H9 (cell line): ENCODE measurements around the gene PLPPR4. TPM values are rescaled to one million over a fixed set of nuclear protein-coding genes. Genes with fewer than 3 reads are reported as not detected.
A peak's percentile ranks its signal among the peaks of the same experiment; 100 is the strongest.

ENCODE experiments used
- DNase-seq: peaks from one replicate; pipeline ENCODE4 v3.0.0-alpha.2; 2017
- H2AFZ ChIP-seq: one replicate; pipeline ENCODE4 v1.6.1; 2013; ENCODE audit warnings: mild to moderate bottlenecking, low read length, control low read depth, moderate library complexity
- H2AK5ac ChIP-seq: 2 replicates; pipeline ENCODE4 v1.6.1; 2013; ENCODE audit warnings: low read length, control low read depth, mixed read lengths; ENCODE audit not compliant: insufficient read length
- H2BK120ac ChIP-seq: one replicate; pipeline ENCODE4 v1.6.1; 2013; ENCODE audit warnings: low read depth, mild to moderate bottlenecking, low read length, control low read depth, inconsistent platforms; ENCODE audit not compliant: poor library complexity, severe bottlenecking
- H2BK12ac ChIP-seq: 2 replicates; pipeline ENCODE4 v1.6.1; 2013; ENCODE audit warnings: low read length, control low read depth, mixed read lengths, low read depth; ENCODE audit not compliant: insufficient read length
- H2BK15ac ChIP-seq: 2 replicates; pipeline ENCODE4 v1.6.1; 2013; ENCODE audit warnings: low read depth, low read length, control low read depth
- H2BK20ac ChIP-seq: one replicate; pipeline ENCODE4 v1.6.1; 2013; ENCODE audit warnings: low read depth, mild to moderate bottlenecking, low read length, control low read depth, inconsistent platforms; ENCODE audit not compliant: poor library complexity, severe bottlenecking
- H2BK5ac ChIP-seq: 2 replicates; pipeline ENCODE4 v1.6.1; 2013; ENCODE audit warnings: low read length, control low read depth, mixed read lengths; ENCODE audit not compliant: insufficient read length
- H3K14ac ChIP-seq: 2 replicates; pipeline ENCODE4 v1.6.1; 2013; ENCODE audit warnings: low read length, control low read depth; ENCODE audit not compliant: insufficient read depth
- H3K18ac ChIP-seq: 2 replicates; pipeline ENCODE4 v1.6.1; 2013; ENCODE audit warnings: low read depth, mild to moderate bottlenecking, mixed read lengths, low read length, control low read depth; ENCODE audit not compliant: insufficient read length
- H3K23ac ChIP-seq: 2 replicates; pipeline ENCODE4 v1.6.1; 2013; ENCODE audit warnings: low read length, control low read depth, mixed read lengths, low read depth; ENCODE audit not compliant: insufficient read length
- H3K23me2 ChIP-seq: 2 replicates; pipeline ENCODE4 v1.6.1; 2013; ENCODE audit warnings: low read depth, mild to moderate bottlenecking, mixed read lengths, low read length, control low read depth; ENCODE audit not compliant: insufficient read length, poor library complexity, severe bottlenecking
- H3K27ac ChIP-seq: 2 replicates; pipeline ENCODE4 v1.5.1; 2013; ENCODE audit warnings: low read length, control low read depth, mixed read lengths, low read depth; ENCODE audit not compliant: insufficient read length
- H3K27me3 ChIP-seq: 2 replicates; pipeline ENCODE4 v1.6.1; 2013; ENCODE audit warnings: low read length, control low read depth, inconsistent platforms; ENCODE audit not compliant: insufficient read depth
- H3K4ac ChIP-seq: 2 replicates; pipeline ENCODE4 v1.6.1; 2013; ENCODE audit warnings: low read depth, mild to moderate bottlenecking, control low read depth, inconsistent platforms, low read length, moderate library complexity
- H3K4me1 ChIP-seq: 2 replicates; pipeline ENCODE4 v1.6.1; 2013; ENCODE audit warnings: low read length, control low read depth, inconsistent platforms; ENCODE audit not compliant: insufficient read depth
- H3K4me2 ChIP-seq: 2 replicates; pipeline ENCODE4 v1.6.1; 2013; ENCODE audit warnings: low read length, control low read depth, mixed read lengths; ENCODE audit not compliant: insufficient read length, insufficient read depth
- H3K56ac ChIP-seq: 2 replicates; pipeline ENCODE4 v1.6.1; 2013; ENCODE audit warnings: low read depth, mild to moderate bottlenecking, mixed read lengths, low read length, control low read depth; ENCODE audit not compliant: insufficient read length
- H3K79me1 ChIP-seq: 2 replicates; pipeline ENCODE4 v1.6.1; 2013; ENCODE audit warnings: low read depth, mild to moderate bottlenecking, moderate library complexity, low read length, control low read depth, inconsistent platforms; ENCODE audit not compliant: insufficient read depth, poor library complexity, severe bottlenecking
- H3K79me2 ChIP-seq: 2 replicates; pipeline ENCODE4 v1.6.1; 2013; ENCODE audit warnings: low read length, control low read depth, inconsistent platforms; ENCODE audit not compliant: insufficient read depth
- H3K9ac ChIP-seq: 2 replicates; pipeline ENCODE4 v1.6.1; 2013; ENCODE audit warnings: low read length, control low read depth, mixed read lengths; ENCODE audit not compliant: insufficient read length; ENCODE audit errors: extremely low read depth
- H3K9me3 ChIP-seq: one replicate; pipeline ENCODE4 v1.6.1; 2013; ENCODE audit warnings: low read depth, low read length, inconsistent platforms; ENCODE audit not compliant: control insufficient read depth
- H3T11ph ChIP-seq: one replicate; pipeline ENCODE4 v1.6.1; 2013; ENCODE audit warnings: mild to moderate bottlenecking, low read length, control low read depth, inconsistent platforms
- H4K20me1 ChIP-seq: one replicate; pipeline ENCODE4 v1.6.1; 2013; ENCODE audit not compliant: control insufficient read depth, insufficient read length, insufficient read depth
- H4K5ac ChIP-seq: 2 replicates; pipeline ENCODE4 v1.6.1; 2013; ENCODE audit warnings: low read depth, mild to moderate bottlenecking, mixed read lengths, low read length, control low read depth; ENCODE audit not compliant: insufficient read length
- H4K8ac ChIP-seq: replicated peaks from 2 replicates; pipeline ENCODE4 v1.6.1; 2013; ENCODE audit warnings: low read length, control low read depth, mixed read lengths, low read depth; ENCODE audit not compliant: insufficient read length
- H4K91ac ChIP-seq: 2 replicates; pipeline ENCODE4 v1.6.1; 2013; ENCODE audit warnings: low read depth, mild to moderate bottlenecking, moderate library complexity, mixed read lengths, low read length, control low read depth; ENCODE audit not compliant: insufficient read length
- H3K27ac Mint-ChIP-seq, 3 experiments: 2 replicates in 2 of 3; 3 replicates in 1 of 3; pipeline ENCODE4 v1.8.0; 2020 to 2021; ENCODE audit warnings: mixed read lengths in 3 of 3, mild to moderate bottlenecking in 1 of 3, moderate library complexity in 1 of 3
- H3K27me3 Mint-ChIP-seq: 2 replicates; pipeline ENCODE4 v1.8.0; 2021; ENCODE audit warnings: low read depth, mild to moderate bottlenecking, moderate library complexity, mixed read lengths
- H3K36me3 Mint-ChIP-seq, 3 experiments: 2 replicates in 2 of 3; 3 replicates in 1 of 3; pipeline ENCODE4 v1.8.0; 2020 to 2021; ENCODE audit warnings: low read depth in 3 of 3, mixed read lengths in 3 of 3; ENCODE audit not compliant: insufficient read depth in 1 of 3
- H3K4me1 Mint-ChIP-seq, 2 experiments: 2 replicates each; pipeline ENCODE4 v1.8.0; 2020; ENCODE audit warnings: mixed read lengths in 2 of 2
- H3K4me3 Mint-ChIP-seq, 2 experiments: 2 replicates in 1 of 2; 3 replicates in 1 of 2; pipeline ENCODE4 v1.8.0; 2020 to 2021; ENCODE audit warnings: mild to moderate bottlenecking in 2 of 2, mixed read lengths in 2 of 2, moderate library complexity in 1 of 2
- H3K9me3 Mint-ChIP-seq, 2 experiments: 2 replicates in 1 of 2; 3 replicates in 1 of 2; pipeline ENCODE4 v1.8.0; 2020; ENCODE audit warnings: mild to moderate bottlenecking in 2 of 2, mixed read lengths in 2 of 2, moderate library complexity in 1 of 2
- WGBS: extraction: QIAGEN DNeasy Blood & Tissue Kit; methylation state at CpG from one replicate; pipeline ENCODE4 v1.1.7; 2013; ENCODE audit warnings: missing lambda C conversion rate, low lambda C conversion rate, mixed read lengths; ENCODE audit not compliant: insufficient read length; ENCODE audit errors: extremely low coverage; 5-methylcytosine and 5-hydroxymethylcytosine counted together
- total RNA-seq: library from RNA; stranded (reverse); gene quantifications from 2 replicates; pipeline ENCODE4 v1.2.1, GENCODE V29; 2021
- TF ChIP-seq, protein P1 (sequence below): fragments of 200-600 bp; sonication (generic); conservative IDR thresholded peaks from 3 replicates; pipeline ENCODE4 v1.8.0; 2021; ENCODE audit warnings: antibody characterized with exemption, mild to moderate bottlenecking

Gene PLPPR4
- total RNA-seq, 1 experiment from 2014 or later = 0.31 TPM

DNA sequence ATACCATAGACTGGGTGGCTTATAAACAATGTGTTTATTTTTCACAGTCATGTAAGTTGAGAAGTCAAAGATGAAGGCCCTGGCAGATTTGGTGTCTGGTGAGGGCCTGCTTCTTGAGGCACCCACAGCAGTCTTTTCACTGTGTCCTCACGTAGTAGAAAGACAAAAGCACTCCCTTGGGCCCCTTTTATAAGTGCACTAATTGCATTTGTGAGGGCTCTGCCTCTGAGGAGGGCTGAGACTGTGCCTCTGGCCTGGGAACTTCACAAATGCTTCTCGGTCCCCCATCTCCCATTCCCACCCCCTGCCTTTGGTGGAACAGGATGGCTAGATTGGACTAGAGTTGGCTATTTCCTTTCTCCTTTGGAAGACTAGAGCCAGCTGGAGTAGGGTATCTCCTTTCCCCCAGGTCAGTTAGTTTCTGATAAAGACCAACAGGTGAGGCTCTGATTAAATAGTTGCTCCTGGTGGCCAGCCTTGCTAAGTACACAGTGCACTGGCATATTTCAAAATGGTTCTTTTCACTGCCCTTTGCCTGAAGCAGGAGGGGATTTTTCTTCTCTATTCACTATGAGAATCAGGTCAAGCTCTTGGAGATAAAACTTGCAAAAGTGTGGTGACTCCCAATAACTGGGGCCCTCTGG is 82.9 kb downstream of the PLPPR4 start:
- no peak overlapping the region for H4K8ac ChIP-seq
- Mint-ChIP-seq H3K4me3 (no peak overlapping the region), H3K27me3 (no peaks in the 10 kb centered on the region), H3K4me1 (no peaks in the 10 kb centered on the region), H3K27ac (no peak overlapping the region), H3K9me3 (peaks cover 3 to 4% of the 10 kb centered on the region in 2 experiments; a peak in 2 of 5 replicates), H3K36me3 (peaks cover 0 to 5% (median 2%) of the 10 kb centered on the region in 3 experiments; a peak in 2 of 7 replicates)
- no peak overlapping the region for H3K4me2 ChIP-seq
- no peak overlapping the region for H2BK12ac ChIP-seq
- H2BK20ac ChIP-seq = no peak overlapping the region
- TF ChIP-seq, protein P1, sequence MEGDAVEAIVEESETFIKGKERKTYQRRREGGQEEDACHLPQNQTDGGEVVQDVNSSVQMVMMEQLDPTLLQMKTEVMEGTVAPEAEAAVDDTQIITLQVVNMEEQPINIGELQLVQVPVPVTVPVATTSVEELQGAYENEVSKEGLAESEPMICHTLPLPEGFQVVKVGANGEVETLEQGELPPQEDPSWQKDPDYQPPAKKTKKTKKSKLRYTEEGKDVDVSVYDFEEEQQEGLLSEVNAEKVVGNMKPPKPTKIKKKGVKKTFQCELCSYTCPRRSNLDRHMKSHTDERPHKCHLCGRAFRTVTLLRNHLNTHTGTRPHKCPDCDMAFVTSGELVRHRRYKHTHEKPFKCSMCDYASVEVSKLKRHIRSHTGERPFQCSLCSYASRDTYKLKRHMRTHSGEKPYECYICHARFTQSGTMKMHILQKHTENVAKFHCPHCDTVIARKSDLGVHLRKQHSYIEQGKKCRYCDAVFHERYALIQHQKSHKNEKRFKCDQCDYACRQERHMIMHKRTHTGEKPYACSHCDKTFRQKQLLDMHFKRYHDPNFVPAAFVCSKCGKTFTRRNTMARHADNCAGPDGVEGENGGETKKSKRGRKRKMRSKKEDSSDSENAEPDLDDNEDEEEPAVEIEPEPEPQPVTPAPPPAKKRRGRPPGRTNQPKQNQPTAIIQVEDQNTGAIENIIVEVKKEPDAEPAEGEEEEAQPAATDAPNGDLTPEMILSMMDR = peak; percentile 41; the same call in 1 of the 3 replicates
- no peak overlapping the region for H3K27ac ChIP-seq
- no peaks in the 10 kb centered on the region for H3K27me3 ChIP-seq
- no peak overlapping the region for H3T11ph ChIP-seq
- H2BK120ac ChIP-seq = no peak overlapping the region
- H3K4ac ChIP-seq = no peak overlapping the region
- H3K9ac ChIP-seq = no peak overlapping the region
- no peak overlapping the region for H2BK5ac ChIP-seq
- no peak overlapping the region for H3K23ac ChIP-seq
- no peak overlapping the region for H3K14ac ChIP-seq
- no peaks in the 10 kb centered on the region for H3K79me2 ChIP-seq
- H4K20me1 ChIP-seq = no peaks in the 10 kb centered on the region
- H4K5ac ChIP-seq = no peak overlapping the region
- H2AK5ac ChIP-seq = no peak overlapping the region
- H3K4me1 ChIP-seq = no peaks in the 10 kb centered on the region
- DNase-seq = no peak
- H3K79me1 ChIP-seq = no peaks in the 10 kb centered on the region
- no peaks in the 10 kb centered on the region for H3K23me2 ChIP-seq
- H3K9me3 ChIP-seq = no peaks in the 10 kb centered on the region
- H2BK15ac ChIP-seq = no peak overlapping the region
- WGBS = no CpG with 5 or more reads among the region's 2 CpGs
- H2AFZ ChIP-seq = peak overlapping the region; percentile 40
- no peak overlapping the region for H3K56ac ChIP-seq
- no peak overlapping the region for H4K91ac ChIP-seq
- no peak overlapping the region for H3K18ac ChIP-seq
